Measurements from ENCODE around the gene CDH15.

CDH15 gene

DNA sequence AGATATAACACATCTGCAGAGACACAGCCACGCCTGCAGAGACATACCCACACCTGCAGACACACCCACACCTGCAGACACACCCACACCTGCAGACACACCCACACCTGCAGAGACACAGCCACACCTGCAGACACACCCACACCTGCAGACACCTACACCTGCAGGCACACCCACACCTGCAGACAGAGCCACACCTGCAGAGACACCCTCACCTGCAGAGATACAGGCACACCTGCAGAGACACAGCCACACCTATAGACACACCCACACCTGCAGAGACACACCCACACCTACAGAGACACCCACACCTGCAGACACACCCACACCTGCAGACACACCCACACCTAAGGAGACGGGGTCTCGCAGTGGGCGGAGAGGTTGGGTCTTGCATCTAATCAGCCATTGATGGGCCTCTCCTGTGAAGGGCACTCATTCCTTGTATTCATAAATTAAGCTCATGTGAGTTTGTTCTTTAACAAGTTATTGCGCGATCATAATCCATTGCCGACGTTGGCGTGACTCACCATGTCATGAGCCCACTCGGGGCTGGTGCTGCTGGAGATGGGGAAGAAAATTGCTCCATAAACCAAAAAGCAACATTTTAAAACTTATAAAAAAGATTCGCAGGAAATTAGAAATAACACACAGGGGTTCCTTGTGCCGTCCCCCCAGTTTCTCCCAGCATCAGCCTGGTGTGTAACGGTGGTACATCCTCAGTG lies 28.9 kb upstream of the CDH15 start:
- no peak for FAIRE-seq
- DNase-seq (ENCODE audit: insufficient read length): no peak
- TF ChIP-seq POLR2AphosphoS5 (IDR thresholded peaks at IDR 0.05; ENCODE audit: low read depth, low read length) (no peak), TAF1 (IDR thresholded peaks at IDR 0.05; ENCODE audit: borderline replicate concordance, low read depth, low read length) (no peak), POLR2A (IDR thresholded peaks at IDR 0.05; ENCODE audit: low read depth, low read length) (no peak)

DNA sequence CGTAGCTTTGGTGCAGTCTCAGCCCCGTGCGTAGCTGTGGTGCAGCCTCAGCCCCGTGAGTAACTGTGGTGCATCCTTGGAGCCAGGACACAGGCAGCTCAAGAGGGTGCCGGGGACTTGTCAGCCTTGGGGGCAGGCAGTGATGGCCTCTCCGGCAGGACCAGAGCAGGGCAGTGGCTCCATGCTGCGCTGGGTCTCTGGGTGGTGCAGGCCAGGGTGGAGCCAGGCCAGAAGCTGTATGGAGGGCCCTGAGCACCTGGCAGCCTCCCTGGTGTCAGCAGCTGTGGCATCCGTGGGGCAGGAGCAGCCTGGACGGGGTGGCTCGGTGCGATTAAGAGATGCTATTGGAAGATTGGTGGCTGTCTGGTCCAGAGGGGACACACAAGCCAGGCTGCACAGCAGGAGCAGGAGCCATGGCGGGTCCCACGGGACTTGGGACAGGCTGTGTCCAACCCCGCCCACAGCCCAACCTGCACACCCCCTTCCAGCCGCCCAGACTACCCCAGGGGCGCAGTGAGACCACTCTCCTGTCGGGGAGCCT lies 28.3 kb upstream of the CDH15 start:
- TF ChIP-seq POLR2A (IDR thresholded peaks at IDR 0.05; ENCODE audit: low read depth, low read length) (no peak), TAF1 (IDR thresholded peaks at IDR 0.05; ENCODE audit: borderline replicate concordance, low read depth, low read length) (no peak), POLR2AphosphoS5 (IDR thresholded peaks at IDR 0.05; ENCODE audit: low read depth, low read length) (no peak)
- FAIRE-seq (no peak), DNase-seq (ENCODE audit: insufficient read length) (no peak)

DNA sequence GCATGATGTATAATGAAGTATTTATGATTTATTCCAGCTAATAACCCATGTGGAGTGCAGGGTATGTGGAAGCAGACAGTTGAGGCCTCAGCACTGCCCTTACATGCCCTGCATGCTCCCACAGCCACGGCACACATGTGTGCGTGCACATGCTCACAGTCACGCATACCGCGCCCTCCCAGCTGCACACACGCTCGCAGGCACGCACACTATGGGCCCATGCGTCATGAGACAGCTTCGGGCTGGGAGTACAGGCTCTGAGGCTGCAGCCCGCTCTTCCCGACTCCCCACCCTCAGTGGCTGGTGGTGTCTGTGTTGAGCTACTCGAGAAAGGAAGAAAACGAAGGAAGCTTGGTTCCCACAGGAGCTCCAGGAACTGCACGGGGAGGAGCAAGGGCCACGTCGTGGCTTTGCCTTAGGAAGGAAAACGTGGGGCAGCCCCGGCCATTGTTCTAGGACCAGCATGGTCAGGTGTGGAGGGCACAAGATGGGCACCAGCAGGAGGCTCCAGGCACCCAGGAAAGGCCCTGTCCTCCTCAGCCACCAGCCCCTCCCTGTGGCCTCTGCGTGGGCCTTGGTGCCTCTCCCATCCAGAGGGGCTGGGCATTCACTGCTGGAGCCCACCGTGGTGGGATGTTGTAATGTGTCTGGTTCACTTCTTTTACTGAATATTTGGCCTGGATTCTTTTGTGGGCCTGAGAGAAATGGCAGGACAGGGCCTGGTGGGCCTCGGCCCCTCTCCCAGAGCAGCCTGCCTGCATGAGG lies 27.5 kb upstream of the CDH15 start:
- no peak for TF ChIP-seq POLR2AphosphoS5 (IDR thresholded peaks at IDR 0.05; ENCODE audit: low read depth, low read length)
- no peak for TF ChIP-seq POLR2A (IDR thresholded peaks at IDR 0.05; ENCODE audit: low read depth, low read length)
- no peak for TF ChIP-seq TAF1 (IDR thresholded peaks at IDR 0.05; ENCODE audit: borderline replicate concordance, low read depth, low read length)
- FAIRE-seq (no peak), DNase-seq (ENCODE audit: insufficient read length) (no peak)

DNA sequence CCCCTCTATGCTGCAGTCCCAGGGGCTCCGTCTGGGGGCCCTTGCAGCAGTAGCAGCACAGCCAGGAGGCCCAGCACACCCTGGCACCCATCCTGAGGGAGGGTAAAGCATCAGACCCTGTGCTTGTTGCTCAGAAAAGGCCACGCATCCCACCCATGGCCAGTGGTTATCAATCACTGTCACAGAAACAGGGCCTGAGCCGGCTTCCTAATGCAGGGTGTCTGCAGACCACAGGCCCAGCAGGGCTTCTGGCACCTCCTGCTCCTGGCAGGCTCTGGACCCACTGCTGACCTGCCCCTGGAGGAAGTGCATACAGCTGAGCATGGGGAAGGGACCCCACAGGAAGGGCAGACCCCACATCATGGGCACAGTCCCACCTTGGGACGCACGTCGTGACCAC lies 26.9 kb upstream of the CDH15 start:
- TF ChIP-seq POLR2A (IDR thresholded peaks at IDR 0.05; ENCODE audit: low read depth, low read length) (no peak), TAF1 (IDR thresholded peaks at IDR 0.05; ENCODE audit: borderline replicate concordance, low read depth, low read length) (no peak), POLR2AphosphoS5 (IDR thresholded peaks at IDR 0.05; ENCODE audit: low read depth, low read length) (no peak)
- no peak for FAIRE-seq
- DNase-seq (ENCODE audit: insufficient read length): no peak

DNA sequence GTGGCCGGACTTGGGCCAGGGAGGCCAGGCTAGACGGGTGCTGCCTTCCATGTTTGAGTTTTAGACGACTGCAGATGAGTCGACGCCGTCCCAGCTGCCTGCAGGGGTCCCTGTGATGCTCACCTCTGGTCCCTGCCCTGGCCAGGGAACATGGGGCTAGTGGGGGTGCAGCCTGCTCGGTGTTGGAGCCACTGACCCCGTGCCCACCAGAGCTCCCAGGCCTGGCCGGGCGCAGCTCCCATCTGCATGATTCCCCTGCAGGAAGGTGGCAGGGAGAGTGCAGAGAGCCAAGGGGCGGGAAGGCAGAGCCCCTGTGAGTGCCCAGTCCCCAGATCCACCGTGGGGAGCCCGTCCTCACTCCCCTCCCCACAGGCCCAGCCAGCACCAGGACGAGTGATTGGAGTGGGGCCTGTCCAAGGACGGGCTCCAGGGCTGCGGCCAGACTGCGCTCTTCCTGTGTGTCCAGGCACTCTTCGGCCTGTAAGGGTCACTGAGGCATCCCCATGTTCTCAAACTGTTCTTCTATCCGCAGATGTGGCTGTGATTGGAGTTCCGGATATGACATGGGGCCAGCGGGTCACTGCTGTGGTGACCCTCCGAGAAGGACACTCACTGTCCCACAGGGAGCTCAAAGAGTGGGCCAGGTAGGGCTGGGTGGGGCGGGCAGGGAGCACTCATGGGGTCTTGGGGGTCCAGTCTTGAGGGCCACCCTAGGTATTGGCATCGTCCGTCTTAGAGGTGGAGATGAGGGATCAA lies 26.0 kb upstream of the CDH15 start:
- TF ChIP-seq TAF1 (IDR thresholded peaks at IDR 0.05; ENCODE audit: borderline replicate concordance, low read depth, low read length) (no peak), POLR2AphosphoS5 (IDR thresholded peaks at IDR 0.05; ENCODE audit: low read depth, low read length) (no peak)
- DNase-seq (ENCODE audit: insufficient read length) (no peak), FAIRE-seq (no peak)

DNA sequence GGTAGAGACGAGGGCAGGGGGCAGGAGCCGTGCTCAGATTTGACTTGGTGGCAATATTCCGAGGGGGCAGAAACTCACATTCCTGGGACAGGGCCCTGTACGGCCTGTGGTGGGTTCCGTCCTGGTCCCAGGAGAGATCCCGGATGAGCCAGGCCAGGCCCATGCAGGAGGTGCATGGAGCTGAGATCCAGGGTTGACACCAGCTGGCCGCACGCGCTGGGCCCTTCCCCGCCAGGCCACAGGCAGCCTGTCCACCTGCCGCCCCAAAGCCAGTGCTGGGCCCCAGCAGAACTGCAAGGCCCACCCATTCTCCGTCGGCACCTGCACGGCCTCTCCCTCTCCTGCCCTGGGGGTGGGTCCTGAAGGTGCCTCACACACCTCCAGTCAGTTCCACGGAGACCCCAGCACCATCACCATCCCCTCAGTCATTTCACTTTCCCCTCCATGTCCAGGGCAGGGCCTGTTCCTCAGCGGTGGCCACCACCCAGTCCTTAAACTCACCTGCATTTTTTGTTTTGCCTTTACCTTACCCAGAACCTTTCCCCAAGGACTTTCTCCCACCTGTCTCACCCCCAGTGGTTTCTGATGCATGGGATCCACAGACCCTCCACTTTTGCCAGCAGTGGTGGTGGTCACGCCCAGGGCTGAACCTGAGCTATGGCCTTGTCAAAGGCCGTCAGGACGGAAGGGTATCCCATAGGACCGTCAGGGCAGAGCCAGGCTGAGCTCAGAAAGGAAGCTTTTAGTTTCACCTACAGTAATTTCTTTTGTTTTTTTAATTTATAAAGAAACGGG lies 25.1 kb upstream of the CDH15 start:
- no peak for FAIRE-seq
- no peak for DNase-seq (ENCODE audit: insufficient read length)
- TF ChIP-seq POLR2A (IDR thresholded peaks at IDR 0.05; ENCODE audit: low read depth, low read length) (no peak), POLR2AphosphoS5 (IDR thresholded peaks at IDR 0.05; ENCODE audit: low read depth, low read length) (no peak), TAF1 (IDR thresholded peaks at IDR 0.05; ENCODE audit: borderline replicate concordance, low read depth, low read length) (no peak)

DNA sequence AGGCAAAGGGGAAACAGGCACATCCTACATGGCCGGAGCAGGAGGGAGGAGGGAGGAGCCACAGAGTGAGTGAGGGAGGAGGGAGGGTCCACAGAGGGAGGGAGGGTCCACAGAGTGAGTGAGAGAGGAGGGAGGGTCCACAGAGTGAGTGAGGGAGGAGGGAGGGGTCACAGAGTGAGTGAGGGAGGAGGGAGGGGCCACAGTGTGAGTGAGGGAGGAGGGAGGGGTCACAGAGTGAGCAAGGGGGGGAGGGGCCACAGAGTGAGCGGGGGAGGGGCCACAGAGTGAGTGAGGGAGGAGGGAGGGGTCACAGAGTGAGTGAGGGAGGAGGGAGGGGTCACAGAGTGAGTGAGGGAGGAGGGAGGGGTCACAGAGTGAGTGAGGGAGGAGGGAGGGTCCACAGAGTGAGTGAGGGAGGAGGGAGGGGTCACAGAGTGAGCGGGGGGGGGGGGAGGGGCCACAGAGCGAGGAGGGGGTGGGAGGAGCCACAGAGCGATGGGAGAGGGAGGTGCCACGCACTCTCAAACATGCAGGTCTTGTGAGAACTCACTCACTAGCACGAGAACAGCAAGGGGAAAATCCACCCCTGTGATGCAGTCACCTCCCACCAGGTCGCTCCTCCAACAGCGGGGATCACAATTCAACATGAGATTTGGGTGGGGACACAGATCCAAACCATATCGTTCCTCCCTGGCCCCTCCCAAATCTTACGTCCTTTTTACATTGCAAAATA lies 24.3 kb upstream of the CDH15 start:
- DNase-seq (ENCODE audit: insufficient read length) (no peak), FAIRE-seq (peak; percentile 69)
- no peak for TF ChIP-seq POLR2A (IDR thresholded peaks at IDR 0.05; ENCODE audit: low read depth, low read length)
- TF ChIP-seq TAF1 (IDR thresholded peaks at IDR 0.05; ENCODE audit: borderline replicate concordance, low read depth, low read length): no peak
- TF ChIP-seq POLR2AphosphoS5 (IDR thresholded peaks at IDR 0.05; ENCODE audit: low read depth, low read length): no peak

DNA sequence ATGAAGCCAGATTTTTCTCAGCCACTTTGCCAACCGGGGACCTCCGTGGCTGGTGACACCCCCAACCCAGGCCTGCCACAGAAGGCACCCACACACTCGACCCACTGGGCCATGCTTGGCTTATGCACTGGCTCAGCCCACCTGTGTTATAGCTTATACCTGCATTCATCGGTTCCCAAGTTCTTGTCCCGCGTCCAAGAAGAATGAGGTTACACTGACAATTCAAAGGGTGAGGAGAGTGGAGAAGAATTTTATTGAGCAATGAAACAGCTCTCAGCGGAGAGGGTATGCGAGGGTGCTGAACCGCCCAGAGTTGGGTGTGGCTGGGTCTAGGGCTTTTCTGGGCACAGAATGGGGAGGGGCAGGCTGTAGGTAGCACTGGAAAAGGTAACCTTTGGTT lies 22.2 kb upstream of the CDH15 start:
- no peak for FAIRE-seq
- no peak for TF ChIP-seq POLR2A (IDR thresholded peaks at IDR 0.05; ENCODE audit: low read depth, low read length)
- no peak for TF ChIP-seq TAF1 (IDR thresholded peaks at IDR 0.05; ENCODE audit: borderline replicate concordance, low read depth, low read length)
- TF ChIP-seq POLR2AphosphoS5 (IDR thresholded peaks at IDR 0.05; ENCODE audit: low read depth, low read length): no peak
- no peak for DNase-seq (ENCODE audit: insufficient read length)

DNA sequence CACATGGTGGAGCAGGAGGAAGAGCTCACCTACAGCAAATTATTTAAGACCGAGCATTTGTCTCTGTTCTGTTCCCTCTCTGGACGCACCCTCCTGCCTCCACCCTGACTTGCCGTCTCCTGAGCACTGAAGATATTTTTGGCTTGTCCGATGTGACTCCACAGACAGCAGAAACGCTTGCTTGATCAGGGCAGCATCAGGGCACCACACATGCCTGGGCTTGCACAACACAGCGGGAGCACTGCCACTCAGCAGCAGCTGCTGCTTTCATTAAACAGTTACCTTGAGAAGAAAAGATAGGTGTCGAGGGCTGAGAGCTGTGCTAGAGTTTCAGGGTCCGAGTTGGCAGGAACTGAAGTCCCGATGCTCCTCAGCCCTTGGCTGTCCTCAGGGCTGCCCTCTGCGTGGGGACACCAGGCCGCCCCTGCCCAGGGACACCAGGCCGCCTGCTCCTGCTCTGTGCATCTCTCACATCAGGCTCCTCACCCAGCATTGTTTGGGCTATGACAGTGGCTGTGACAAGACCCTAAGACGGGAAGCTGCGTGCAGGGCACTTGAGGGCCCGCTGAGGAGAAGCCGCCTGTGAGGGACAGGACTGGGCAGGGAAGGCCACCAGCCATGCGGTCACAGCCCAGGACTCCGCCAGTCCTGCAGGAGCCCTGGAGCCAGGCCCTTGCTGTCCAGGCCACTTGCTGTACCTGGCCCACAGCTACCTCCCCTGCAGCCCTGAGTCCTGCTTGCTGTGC lies 21.3 kb upstream of the CDH15 start:
- FAIRE-seq (no peak), DNase-seq (ENCODE audit: insufficient read length) (no peak)
- TF ChIP-seq TAF1 (IDR thresholded peaks at IDR 0.05; ENCODE audit: borderline replicate concordance, low read depth, low read length): no peak
- no peak for TF ChIP-seq POLR2AphosphoS5 (IDR thresholded peaks at IDR 0.05; ENCODE audit: low read depth, low read length)
- TF ChIP-seq POLR2A (IDR thresholded peaks at IDR 0.05; ENCODE audit: low read depth, low read length): no peak

DNA sequence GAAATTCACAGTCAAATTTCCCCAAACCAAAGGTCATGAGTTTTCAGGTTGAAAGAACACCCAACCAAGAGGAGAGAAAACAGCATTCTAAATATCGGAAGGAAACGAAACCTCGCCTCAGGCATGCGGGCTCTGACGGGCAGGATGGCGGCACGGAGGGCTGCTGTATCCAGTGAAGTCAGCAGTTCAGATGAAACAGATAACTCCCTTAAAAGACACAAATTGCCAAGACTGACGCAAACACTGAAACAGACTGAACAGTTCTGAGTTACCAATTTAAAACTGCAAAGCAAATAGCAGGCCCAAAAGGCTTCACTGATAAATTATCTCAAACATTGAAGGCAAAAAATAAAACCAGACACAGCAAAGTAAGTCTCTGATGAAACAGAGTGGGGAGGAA lies 20.6 kb upstream of the CDH15 start:
- TF ChIP-seq POLR2AphosphoS5 (IDR thresholded peaks at IDR 0.05; ENCODE audit: low read depth, low read length): no peak
- no peak for TF ChIP-seq POLR2A (IDR thresholded peaks at IDR 0.05; ENCODE audit: low read depth, low read length)
- FAIRE-seq (no peak), DNase-seq (ENCODE audit: insufficient read length) (no peak)

Data from GM12892 (cell line).